GM12864 (cell line): ENCODE data around the gene NMBR.
"Not testable (repeated sequence)": the region's sequence is repeated elsewhere in the genome, so short reads cannot be mapped to it uniquely, and the experiment has no call there.

Source experiments
- DNase-seq: peaks from one replicate; pipeline ENCODE4 v3.0.0-alpha.2; 2011; ENCODE audit warnings: low read depth
- H3K4me3 ChIP-seq: 2 replicates; pipeline ENCODE4 v1.5.1; 2011; ENCODE audit warnings: mild to moderate bottlenecking, low read depth, low read length, control low read depth
- CTCF ChIP-seq: IDR thresholded peaks from 2 replicates; pipeline ENCODE4 v1.5.1; 2011; ENCODE audit warnings: low read depth, mild to moderate bottlenecking, moderate library complexity, low read length, control low read depth, inconsistent platforms; ENCODE audit errors: missing control alignments

Gene NMBR

GRCh38 chr6:142173980-142174379 lies 27.1 kb upstream of the NMBR start:
- DNase-seq: no peak
- H3K4me3 ChIP-seq: no peak overlapping the region
- TF ChIP-seq CTCF: no peak

GRCh38 chr6:142172758-142173157 lies 25.8 kb upstream of the NMBR start:
- no peak for TF ChIP-seq CTCF
- DNase-seq: no peak
- H3K4me3 ChIP-seq: no peak overlapping the region

GRCh38 chr6:142171351-142171750 lies 24.4 kb upstream of the NMBR start:
- no peak for TF ChIP-seq CTCF
- no peak overlapping the region for H3K4me3 ChIP-seq
- no peak for DNase-seq

GRCh38 chr6:142167486-142167885 lies 20.6 kb upstream of the NMBR start:
- H3K4me3 ChIP-seq: no peak overlapping the region
- DNase-seq: no peak
- no peak for TF ChIP-seq CTCF

GRCh38 chr6:142167071-142167470 lies 20.1 kb upstream of the NMBR start:
- DNase-seq: no peak

GRCh38 chr6:142165227-142165626 lies 18.3 kb upstream of the NMBR start:
- TF ChIP-seq CTCF: no peak
- DNase-seq: no peak
- H3K4me3 ChIP-seq: no peak overlapping the region

More at GRCh38 chr6:142167071-142167470, 20.1 kb upstream of the NMBR start:
- H3K4me3 ChIP-seq: no peak overlapping the region
- TF ChIP-seq CTCF: no peak

- DNase-seq: no peak
- H3K4me3 ChIP-seq: no peak overlapping the region
Observed at GRCh38 chr6:142162780-142163179, 15.9 kb upstream of the NMBR start.

GRCh38 chr6:142156758-142157068 lies 9.8 kb upstream of the NMBR start:
- not testable (repeated sequence) for DNase-seq, H3K4me3 ChIP-seq

More at GRCh38 chr6:142162780-142163179, 15.9 kb upstream of the NMBR start:
- TF ChIP-seq CTCF: no peak
